GM19239 (cell line): Measurements from ENCODE around the gene CLMN.
"Not testable (repeated sequence)": the region's sequence is repeated elsewhere in the genome, so short reads cannot be mapped to it uniquely, and the experiment has no call there.

Experiments used
- DNase-seq: peaks from one replicate; pipeline ENCODE4 v3.0.0; 2011; ENCODE audit warnings: low spot score; ENCODE audit not compliant: insufficient read length
- FAIRE-seq: peaks from 2 replicates; lab custom pipeline; 2011; peaks lifted over from hg19 to GRCh38; lab: Jason Lieb, UNC

Gene CLMN

GRCh38 chr14:95204705-95205104 lies 115.0 kb downstream of the CLMN start:
- DNase-seq, result no peak
- FAIRE-seq, result no peak

- not testable (repeated sequence) for DNase-seq, FAIRE-seq
Measured at GRCh38 chr14:95201745-95202144, 118.0 kb downstream of the CLMN start.

GRCh38 chr14:95200404-95200803 lies 119.3 kb downstream of the CLMN start:
- FAIRE-seq (no peak), DNase-seq (no peak)

- FAIRE-seq (no peak), DNase-seq (no peak)
Measured at GRCh38 chr14:95199298-95199983, 120.3 kb downstream of the CLMN start.

- DNase-seq (no peak), FAIRE-seq (no peak)
Measured at GRCh38 chr14:95198320-95198719, 121.4 kb downstream of the CLMN start.

- no peak for FAIRE-seq
- DNase-seq, result no peak
Measured at GRCh38 chr14:95197551-95197950, 122.2 kb downstream of the CLMN start.

- no peak for FAIRE-seq
- DNase-seq, result no peak
Measured at GRCh38 chr14:95196826-95197545, 122.7 kb downstream of the CLMN start.

GRCh38 chr14:95196268-95196667 lies 123.4 kb downstream of the CLMN start:
- FAIRE-seq, result peak; percentile 90
- DNase-seq, result peak; percentile 52

- no peak for DNase-seq
- FAIRE-seq, result no peak
Measured at GRCh38 chr14:95195031-95195430, 124.7 kb downstream of the CLMN start.

GRCh38 chr14:95193081-95193480 lies 126.6 kb downstream of the CLMN start:
- FAIRE-seq (no peak), DNase-seq (no peak)

GRCh38 chr14:95192311-95192710 lies 127.4 kb downstream of the CLMN start:
- FAIRE-seq, result no peak
- no peak for DNase-seq

GRCh38 chr14:95191445-95192199 lies 128.1 kb downstream of the CLMN start:
- FAIRE-seq, result no peak

GRCh38 chr14:95190857-95191256 lies 128.9 kb downstream of the CLMN start:
- FAIRE-seq (no peak), DNase-seq (no peak)

More at GRCh38 chr14:95191445-95192199, 128.1 kb downstream of the CLMN start:
- DNase-seq, result no peak

GRCh38 chr14:95190346-95190840 lies 129.3 kb downstream of the CLMN start:
- no peak for DNase-seq
- no peak for FAIRE-seq

GRCh38 chr14:95189367-95190132 lies 130.2 kb downstream of the CLMN start:
- DNase-seq, result no peak
- peak; percentile 28 for FAIRE-seq

GRCh38 chr14:95188380-95188779 lies 131.3 kb downstream of the CLMN start:
- FAIRE-seq (no peak), DNase-seq (no peak)

GRCh38 chr14:95185767-95186392 lies 133.8 kb downstream of the CLMN start:
- peak; percentile 28 for FAIRE-seq
- no peak for DNase-seq

GRCh38 chr14:95185033-95185766 lies 134.5 kb downstream of the CLMN start:
- DNase-seq (no peak), FAIRE-seq (peak; percentile 47)

GRCh38 chr14:95184413-95184790 lies 135.3 kb downstream of the CLMN start:
- FAIRE-seq, result peak; percentile 76
- DNase-seq, result no peak
